PC-3 (cell line): ENCODE measurements around the gene UBE3C. TPM values are rescaled to one million over a fixed set of nuclear protein-coding genes. Genes with fewer than 3 reads are reported as not detected.

Experiments
- ATAC-seq: fragments of 200-7000 bp; cut with Tn5 transposase; 2 replicates; pipeline ENCODE4 v1.9.1; 2020; ENCODE audit warnings: mild to moderate bottlenecking, moderate library complexity
- BruUV-seq: library from RNA; stranded (reverse); fragments of 400-500 nt; replicated peaks from 2 replicates; lab custom pipeline; 2021; lab: Mats Ljungman, UMichigan
- CTCF ChIA-PET: fragments of 300-600 bp; sonication (Branson Sonifier 250); formaldehyde crosslinking; loops from one replicate; lab custom pipeline; 2022; ENCODE audit warnings: antibody characterized with exemption; lab: Charles Lee
- POLR2A ChIA-PET: fragments of 300-600 bp; sonication (Branson Sonifier 250); formaldehyde crosslinking; loops from one replicate; lab custom pipeline; 2022; ENCODE audit warnings: antibody characterized with exemption; ENCODE audit not compliant: unreplicated experiment; lab: Charles Lee
- DNase-seq: peaks from one replicate; pipeline ENCODE4 v3.0.0-alpha.2; 2015
- H2AFZ ChIP-seq: fragments of 300-600 bp; sonication (generic); 2 replicates; pipeline ENCODE4 v1.6.0; 2016; ENCODE audit warnings: antibody characterized with exemption, low read length
- H3F3A ChIP-seq: fragments of 300-600 bp; sonication (generic); one replicate; pipeline ENCODE4 v1.6.0; 2017; ENCODE audit warnings: antibody characterized with exemption, low read length, control low read depth, mild to moderate bottlenecking; ENCODE audit not compliant: unreplicated experiment
- H3K27ac ChIP-seq: fragments of 300-600 bp; sonication (generic); 2 replicates; pipeline ENCODE4 v1.5.1; 2016; ENCODE audit warnings: mild to moderate bottlenecking, low read length
- H3K27me3 ChIP-seq: fragments of 300-600 bp; sonication (generic); 2 replicates; pipeline ENCODE4 v1.6.1; 2016; ENCODE audit warnings: low read length, mixed read lengths
- H3K36me3 ChIP-seq: fragments of 300-600 bp; sonication (generic); 2 replicates; pipeline ENCODE4 v1.6.1; 2016; ENCODE audit warnings: low read depth, mixed run types, low read length, mixed read lengths
- H3K4me1 ChIP-seq: fragments of 300-600 bp; sonication (generic); 2 replicates; pipeline ENCODE4 v1.5.1; 2016; ENCODE audit warnings: low read length; ENCODE audit not compliant: insufficient read depth
- H3K4me2 ChIP-seq: fragments of 300-600 bp; sonication (generic); 2 replicates; pipeline ENCODE4 v1.6.0; 2016; ENCODE audit warnings: low read length
- H3K4me3 ChIP-seq: fragments of 300-600 bp; sonication (generic); 2 replicates; pipeline ENCODE4 v1.5.1; 2016; ENCODE audit warnings: mild to moderate bottlenecking, low read length, mixed read lengths
- H3K79me2 ChIP-seq: fragments of 300-600 bp; sonication (generic); 2 replicates; pipeline ENCODE4 v1.6.1; 2017; ENCODE audit warnings: low read length, mixed read lengths
- H3K9ac ChIP-seq: fragments of 300-600 bp; sonication (generic); 2 replicates; pipeline ENCODE4 v1.6.0; 2016; ENCODE audit warnings: mild to moderate bottlenecking, low read length
- H3K9me2 ChIP-seq: fragments of 300-600 bp; sonication (generic); replicated peaks from 2 replicates; pipeline ENCODE4 v1.6.1; 2016; ENCODE audit warnings: mixed run types, low read length, mixed read lengths
- H3K9me3 ChIP-seq: fragments of 300-600 bp; sonication (generic); 2 replicates; pipeline ENCODE4 v1.6.1; 2016; ENCODE audit warnings: low read length, mixed read lengths
- H4K20me1 ChIP-seq: fragments of 300-600 bp; sonication (generic); 2 replicates; pipeline ENCODE4 v1.6.1; 2016; ENCODE audit warnings: low read length, mixed read lengths
- EZH2 ChIP-seq: fragments of 300-600 bp; sonication (generic); IDR thresholded peaks from one replicate; pipeline ENCODE4 v1.6.1; 2017; ENCODE audit warnings: antibody characterized with exemption, mild to moderate bottlenecking, low read length; ENCODE audit not compliant: unreplicated experiment
- EZH2phosphoT487 ChIP-seq: fragments of 300-600 bp; sonication (generic); IDR thresholded peaks from 2 replicates; pipeline ENCODE4 v1.6.1; 2018; ENCODE audit warnings: mild to moderate bottlenecking, antibody characterized with exemption, low read length, borderline replicate concordance
- intact Hi-C: fragments of 100-400 bp; cut with micrococcal nuclease; formaldehyde crosslinking; loops from 2 replicates; pipeline ENCODE4 v1.9.0; 2023
- total RNA-seq: library from RNA; depleted of rRNA; stranded (reverse); fragments of >200 nt; gene quantifications from 2 replicates; pipeline ENCODE4 v1.2.3, GENCODE V29; 2014
- TF ChIP-seq, protein P1 (sequence below): fragments of 300-600 bp; sonication (generic); conservative IDR thresholded peaks from 2 replicates; pipeline ENCODE4 v1.5.1; 2017; ENCODE audit warnings: antibody characterized with exemption, low read depth, mild to moderate bottlenecking, low read length

Gene UBE3C
- total RNA-seq, 1 experiment from 2014 or later, result 86.6 TPM

DNA sequence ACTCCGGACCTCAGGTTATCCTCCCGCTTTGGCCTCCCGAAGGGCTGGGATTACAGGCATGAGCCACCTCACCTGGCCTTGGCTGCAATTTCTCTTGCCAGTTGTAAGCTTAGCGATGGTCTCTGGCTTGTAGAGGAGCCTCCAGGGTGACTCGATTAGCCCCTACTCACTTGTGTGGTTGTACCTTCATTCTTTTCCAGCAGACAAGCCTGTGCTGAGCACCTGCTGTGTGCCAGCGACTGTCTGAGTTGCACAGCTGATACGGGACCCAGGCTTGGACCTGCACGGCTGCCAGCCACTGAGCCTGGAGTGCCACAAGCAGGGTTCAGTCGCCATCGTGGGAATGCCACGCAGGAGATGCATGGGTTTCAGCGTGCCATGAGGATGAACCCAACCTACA is 156.0 kb downstream of the UBE3C start:
- Histone ChIP-seq H3K9ac (no peak overlapping the region), H3F3A (no peaks in the 10 kb centered on the region), H3K27ac (no peak overlapping the region), H3K4me2 (no peak overlapping the region), H3K79me2 (0 out of 2 replicates have a peak, but pooled peaks cover 6% of the 10 kb centered on the region), H2AFZ (no peak overlapping the region), H3K4me3 (no peak overlapping the region), H3K9me3 (no peaks in the 10 kb centered on the region), H3K36me3 (no peaks in the 10 kb centered on the region), H4K20me1 (no peaks in the 10 kb centered on the region), H3K9me2 (no peaks in the 10 kb centered on the region), H3K27me3 (no peaks in the 10 kb centered on the region), H3K4me1 (peaks cover 27% of the 10 kb centered on the region)
- BruUV-seq, result no TSS peak
- ATAC-seq, result no peak
- intact Hi-C loops, result no loop called here
- ChIA-PET POLR2A (no interaction called here), CTCF (no interaction called here)
- DNase-seq, result no peak
- TF ChIP-seq, protein P1, sequence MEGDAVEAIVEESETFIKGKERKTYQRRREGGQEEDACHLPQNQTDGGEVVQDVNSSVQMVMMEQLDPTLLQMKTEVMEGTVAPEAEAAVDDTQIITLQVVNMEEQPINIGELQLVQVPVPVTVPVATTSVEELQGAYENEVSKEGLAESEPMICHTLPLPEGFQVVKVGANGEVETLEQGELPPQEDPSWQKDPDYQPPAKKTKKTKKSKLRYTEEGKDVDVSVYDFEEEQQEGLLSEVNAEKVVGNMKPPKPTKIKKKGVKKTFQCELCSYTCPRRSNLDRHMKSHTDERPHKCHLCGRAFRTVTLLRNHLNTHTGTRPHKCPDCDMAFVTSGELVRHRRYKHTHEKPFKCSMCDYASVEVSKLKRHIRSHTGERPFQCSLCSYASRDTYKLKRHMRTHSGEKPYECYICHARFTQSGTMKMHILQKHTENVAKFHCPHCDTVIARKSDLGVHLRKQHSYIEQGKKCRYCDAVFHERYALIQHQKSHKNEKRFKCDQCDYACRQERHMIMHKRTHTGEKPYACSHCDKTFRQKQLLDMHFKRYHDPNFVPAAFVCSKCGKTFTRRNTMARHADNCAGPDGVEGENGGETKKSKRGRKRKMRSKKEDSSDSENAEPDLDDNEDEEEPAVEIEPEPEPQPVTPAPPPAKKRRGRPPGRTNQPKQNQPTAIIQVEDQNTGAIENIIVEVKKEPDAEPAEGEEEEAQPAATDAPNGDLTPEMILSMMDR, result no peak
- TF ChIP-seq EZH2, result no peak
- no peak for TF ChIP-seq EZH2phosphoT487

DNA sequence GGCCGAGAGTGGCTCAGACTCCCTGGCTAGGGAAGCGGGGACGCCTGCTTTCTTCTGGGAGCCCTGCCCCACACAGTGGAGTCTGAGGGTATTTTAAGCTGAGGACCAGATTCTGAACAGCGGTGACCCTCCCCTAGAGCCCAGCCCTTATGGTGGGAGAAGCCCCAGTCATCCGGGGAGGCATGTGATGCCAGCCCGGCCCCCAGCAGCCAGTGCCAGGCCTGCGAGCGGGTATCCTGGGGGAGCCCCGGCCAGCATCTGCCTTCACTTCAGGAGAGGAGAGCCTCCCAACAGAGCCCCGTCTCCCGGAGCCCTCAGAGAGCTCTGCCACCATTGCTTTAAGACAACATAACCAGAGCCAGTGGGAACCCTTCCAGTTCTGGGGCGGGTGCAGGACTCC is 156.6 kb downstream of the UBE3C start:
- no peaks in the 10 kb centered on the region for H3K9me2 ChIP-seq
- DNase-seq, result no peak
- no TSS peak for BruUV-seq
- no peak overlapping the region for H3K4me3 ChIP-seq
- CTCF ChIA-PET, result no interaction called here
- H3K79me2 ChIP-seq, result 0 out of 2 replicates have a peak, but pooled peaks cover 4% of the 10 kb centered on the region
- H3K27ac ChIP-seq, result no peak overlapping the region
- intact Hi-C loops, result no loop called here
- TF ChIP-seq, protein P1, result no peak
- TF ChIP-seq EZH2, result no peak
- TF ChIP-seq EZH2phosphoT487, result no peak
- H3K36me3 ChIP-seq, result no peaks in the 10 kb centered on the region
- no peak overlapping the region for H3K9ac ChIP-seq
- POLR2A ChIA-PET, result no interaction called here
- no peak overlapping the region for H3K4me2 ChIP-seq
- no peaks in the 10 kb centered on the region for H3K27me3 ChIP-seq
- no peaks in the 10 kb centered on the region for H4K20me1 ChIP-seq
- H2AFZ ChIP-seq, result no peak overlapping the region
- H3K4me1 ChIP-seq, result peaks cover 21% of the 10 kb centered on the region
- no peak for ATAC-seq
- H3K9me3 ChIP-seq, result no peaks in the 10 kb centered on the region
- H3F3A ChIP-seq, result no peaks in the 10 kb centered on the region

DNA sequence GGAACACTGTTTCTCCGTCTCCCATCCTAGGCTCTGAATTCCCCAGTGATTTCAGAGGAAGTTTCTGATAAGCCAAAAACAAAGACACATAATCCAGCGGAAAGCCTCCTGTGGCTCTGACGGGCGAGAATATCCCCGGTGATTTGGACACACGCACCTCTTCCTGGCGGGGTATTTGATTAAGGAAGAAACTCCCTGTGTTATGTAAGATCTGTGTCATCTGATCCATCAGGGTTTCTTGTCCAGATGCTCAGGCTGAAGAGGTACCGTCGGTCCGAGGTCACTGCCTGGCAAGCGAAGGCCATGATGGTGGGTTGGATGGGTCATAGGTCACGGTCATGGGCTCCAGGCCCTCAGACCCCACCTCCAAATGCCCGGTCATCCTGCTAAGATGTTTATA is 158.5 kb downstream of the UBE3C start:
- no peak overlapping the region for H3K9ac ChIP-seq
- no peaks in the 10 kb centered on the region for H4K20me1 ChIP-seq
- no peak overlapping the region for H3K27ac ChIP-seq
- H3F3A ChIP-seq, result no peaks in the 10 kb centered on the region
- POLR2A ChIA-PET, result no interaction called here
- no peaks in the 10 kb centered on the region for H3K9me3 ChIP-seq
- no peaks in the 10 kb centered on the region for H3K36me3 ChIP-seq
- ATAC-seq (no peak), DNase-seq (no peak)
- H2AFZ ChIP-seq, result no peak overlapping the region
- H3K9me2 ChIP-seq, result no peaks in the 10 kb centered on the region
- H3K4me2 ChIP-seq, result no peak overlapping the region
- H3K27me3 ChIP-seq, result no peaks in the 10 kb centered on the region
- CTCF ChIA-PET, result no interaction called here
- BruUV-seq, result no TSS peak
- intact Hi-C loops, result no loop called here
- no peak overlapping the region for H3K4me3 ChIP-seq
- no peaks in the 10 kb centered on the region for H3K79me2 ChIP-seq
- H3K4me1 ChIP-seq, result peaks cover 26% of the 10 kb centered on the region
- TF ChIP-seq EZH2 (no peak), EZH2phosphoT487 (no peak)
- TF ChIP-seq, protein P1, result no peak
